ENCODE measurements around the gene NR1D2.
"Not testable (repeated sequence)": the region's sequence is repeated elsewhere in the genome, so short reads cannot be mapped to it uniquely, and the experiment has no call there.

The NR1D2 gene

GRCh38 chr3:23944861-23945662 lies at the start of gene NR1D2:
Gene NR1D2 (plus strand): TSS chr3:23945286. CDS start chr3:23945579, 293 bp downstream.
- DNase-seq = peak; percentile 90

GRCh38 chr3:23900744-23901143 lies 44.3 kb upstream of the NR1D2 start:
- DNase-seq = no peak

- no peak for DNase-seq
Observed at GRCh38 chr3:23904545-23904944, 40.5 kb upstream of the NR1D2 start.

- no peak for DNase-seq
Observed at GRCh38 chr3:23909341-23909740, 35.7 kb upstream of the NR1D2 start.

- no peak for DNase-seq
Observed at GRCh38 chr3:23911397-23911796, 33.7 kb upstream of the NR1D2 start.

GRCh38 chr3:23912335-23912734 lies 32.8 kb upstream of the NR1D2 start:
- not testable (repeated sequence) for DNase-seq

GRCh38 chr3:23913182-23913581 lies 31.9 kb upstream of the NR1D2 start:
- DNase-seq = no peak

GRCh38 chr3:23913873-23914743 lies 31.0 kb upstream of the NR1D2 start:
- DNase-seq = no peak

GRCh38 chr3:23915537-23916108 lies 29.5 kb upstream of the NR1D2 start:
- DNase-seq = peak; percentile 67

- no peak for DNase-seq
Observed at GRCh38 chr3:23916152-23916885, 28.8 kb upstream of the NR1D2 start.

- DNase-seq = peak; percentile 99
Observed at GRCh38 chr3:23916886-23917678, 28.0 kb upstream of the NR1D2 start, which contains the start of the genes NKIRAS1 and RPL15. Gene NKIRAS1 (minus strand): TSS chr3:23916990. CDS start chr3:23910904, 6,086 bp downstream. Gene RPL15 (plus strand): TSS chr3:23917132. CDS start chr3:23917860, 728 bp downstream.

GRCh38 chr3:23917679-23918303 lies 27.3 kb upstream of the NR1D2 start:
- DNase-seq = peak; percentile 90

GRCh38 chr3:23918331-23918730 lies 26.8 kb upstream of the NR1D2 start:
- not testable (repeated sequence) for DNase-seq

GRCh38 chr3:23919628-23920027 lies 25.5 kb upstream of the NR1D2 start:
- no peak for DNase-seq

GRCh38 chr3:23920151-23920655 lies 24.9 kb upstream of the NR1D2 start:
- DNase-seq = no peak

GRCh38 chr3:23921052-23921511 lies 24.0 kb upstream of the NR1D2 start:
- no peak for DNase-seq

GRCh38 chr3:23923786-23924185 lies 21.3 kb upstream of the NR1D2 start:
- DNase-seq = no peak

GRCh38 chr3:23926246-23926645 lies 18.8 kb upstream of the NR1D2 start:
- DNase-seq = no peak

GRCh38 chr3:23926736-23927135 lies 18.4 kb upstream of the NR1D2 start:
- no peak for DNase-seq

GRCh38 chr3:23928524-23928923 lies 16.6 kb upstream of the NR1D2 start:
- no peak for DNase-seq

GRCh38 chr3:23931597-23931996 lies 13.5 kb upstream of the NR1D2 start:
- no peak for DNase-seq

Measured in eye (tissue), 1 donor.